Left colon (tissue), 2 donors: ENCODE measurements around the gene TRIP10. TPM values are rescaled to one million over a fixed set of nuclear protein-coding genes. Genes with fewer than 3 reads are reported as not detected.
"Not testable (repeated sequence)": the region's sequence is repeated elsewhere in the genome, so short reads cannot be mapped to it uniquely, and the experiment has no call there.

ENCODE experiments used
- ATAC-seq: fragments of 200-7000 bp; cut with Tn5 transposase; one replicate; pipeline ENCODE4 v1.9.1; 2020; ENCODE audit warnings: mild to moderate bottlenecking, moderate library complexity
- DNase-seq, 2 donors: peaks; one replicate each; pipeline ENCODE4 v3.0.0-alpha.2; 2020
- intact Hi-C, 2 donors: fragments of 100-400 bp; cut with DNase I in 1 of 2; cut with micrococcal nuclease in 1 of 2; formaldehyde crosslinking; loops; one replicate each; pipeline versions ENCODE4 v1.11.2 to v1.14.0; 2022; cut with DNase I, micrococcal nuclease
- long read RNA-seq: library from polyadenylated mRNA; unstranded; transcript quantifications from one replicate; pipeline ENCODE4 v2.0.0, GENCODE V29; 2021
- total RNA-seq, 2 donors: library from RNA; stranded (reverse); fragmentation: NEBNext Ultra II Directional; extraction: Animal tissue kit (Norgen Biotek cat#: 25700); gene quantifications; one replicate each; pipeline ENCODE4 v1.2.1, GENCODE V29; 2021
- donor health status: DM: no; HTN: no; CAD: no.
- donor health status: DM: yes; HTN: yes; CAD: no.

Gene TRIP10, protein sequence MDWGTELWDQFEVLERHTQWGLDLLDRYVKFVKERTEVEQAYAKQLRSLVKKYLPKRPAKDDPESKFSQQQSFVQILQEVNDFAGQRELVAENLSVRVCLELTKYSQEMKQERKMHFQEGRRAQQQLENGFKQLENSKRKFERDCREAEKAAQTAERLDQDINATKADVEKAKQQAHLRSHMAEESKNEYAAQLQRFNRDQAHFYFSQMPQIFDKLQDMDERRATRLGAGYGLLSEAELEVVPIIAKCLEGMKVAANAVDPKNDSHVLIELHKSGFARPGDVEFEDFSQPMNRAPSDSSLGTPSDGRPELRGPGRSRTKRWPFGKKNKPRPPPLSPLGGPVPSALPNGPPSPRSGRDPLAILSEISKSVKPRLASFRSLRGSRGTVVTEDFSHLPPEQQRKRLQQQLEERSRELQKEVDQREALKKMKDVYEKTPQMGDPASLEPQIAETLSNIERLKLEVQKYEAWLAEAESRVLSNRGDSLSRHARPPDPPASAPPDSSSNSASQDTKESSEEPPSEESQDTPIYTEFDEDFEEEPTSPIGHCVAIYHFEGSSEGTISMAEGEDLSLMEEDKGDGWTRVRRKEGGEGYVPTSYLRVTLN
- 10 to 100 TPM; 73.6 to 73.9 TPM for total RNA-seq
- long read RNA-seq, transcript TRIP10-202 (14 exons, 2,035 nt), result major isoform, 130 of 164 reads
- long read RNA-seq, partial matches to known transcripts, result 16 of 164 reads
- long read RNA-seq, other reads (novel, unspliced or antisense), result 16 of 164 reads

DNA sequence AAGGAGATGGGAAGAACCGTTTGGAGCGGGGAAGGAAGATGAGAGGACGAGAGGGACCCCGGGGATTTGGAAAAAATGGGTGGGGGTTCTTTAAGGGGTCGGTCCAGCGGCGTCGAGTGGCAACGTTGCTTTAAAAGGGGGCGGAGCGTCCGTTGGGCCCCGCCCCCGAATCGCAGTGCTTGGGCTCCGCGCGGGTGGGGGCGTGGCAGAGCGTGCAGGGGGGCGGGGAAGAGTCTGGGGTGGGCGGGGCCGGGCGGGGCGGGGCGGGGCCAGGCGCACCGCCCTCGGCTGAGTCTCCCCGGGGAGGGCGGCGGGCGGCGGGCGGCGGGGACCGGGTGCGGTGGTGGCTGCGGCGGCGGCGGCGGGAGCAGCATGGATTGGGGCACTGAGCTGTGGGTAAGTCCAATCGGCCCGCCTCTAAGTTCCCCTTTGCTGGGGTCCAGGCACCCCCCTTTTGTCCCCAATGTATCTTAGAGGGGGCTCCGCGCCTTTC lies at the start of gene TRIP10:
TSS of gene TRIP10 (plus strand) at position 291 of the 493 bp plus-strand sequence. CDS start at position 373, 82 bp downstream.
- DNase-seq (peak; percentile 79 to 91), ATAC-seq (peak; percentile 41)
- intact Hi-C loops, result no loop called here

DNA sequence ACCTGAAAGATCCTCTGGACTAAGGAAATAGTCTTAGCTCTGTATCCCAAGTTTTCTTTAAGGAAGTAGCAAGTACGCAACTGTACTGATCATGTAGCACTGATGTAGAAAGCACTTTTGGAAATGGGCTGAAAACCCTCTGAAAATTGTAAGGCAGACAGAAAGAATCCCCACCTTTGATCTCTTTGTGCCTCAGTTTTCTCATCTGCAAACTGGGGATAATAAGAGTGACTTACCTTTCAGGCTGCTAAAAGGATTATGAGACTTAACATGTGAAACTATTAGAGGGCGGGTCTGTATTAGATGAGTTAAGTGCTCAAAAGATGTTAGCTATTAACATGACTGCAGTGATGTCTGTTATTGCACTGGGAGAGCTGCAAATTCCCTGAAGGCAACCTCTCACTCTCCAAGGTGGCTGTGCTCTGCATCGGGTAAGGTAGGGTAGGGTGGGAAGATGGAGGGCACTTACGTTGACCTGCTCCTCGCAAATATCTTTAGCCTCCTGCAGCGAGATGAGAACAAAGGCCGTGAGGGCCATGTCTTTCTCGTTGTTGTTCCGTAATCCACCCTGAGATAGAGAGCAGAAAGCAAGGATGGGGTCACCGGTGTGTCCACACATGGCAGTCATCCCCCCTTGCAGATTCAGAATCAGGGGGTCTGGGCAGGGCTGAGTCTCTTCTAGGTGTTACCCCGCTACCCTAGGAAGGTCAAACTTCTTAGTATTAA lies 49.2 kb upstream of the TRIP10 start:
- ATAC-seq (no peak), DNase-seq (no peak)
- intact Hi-C loops, result no loop called here

DNA sequence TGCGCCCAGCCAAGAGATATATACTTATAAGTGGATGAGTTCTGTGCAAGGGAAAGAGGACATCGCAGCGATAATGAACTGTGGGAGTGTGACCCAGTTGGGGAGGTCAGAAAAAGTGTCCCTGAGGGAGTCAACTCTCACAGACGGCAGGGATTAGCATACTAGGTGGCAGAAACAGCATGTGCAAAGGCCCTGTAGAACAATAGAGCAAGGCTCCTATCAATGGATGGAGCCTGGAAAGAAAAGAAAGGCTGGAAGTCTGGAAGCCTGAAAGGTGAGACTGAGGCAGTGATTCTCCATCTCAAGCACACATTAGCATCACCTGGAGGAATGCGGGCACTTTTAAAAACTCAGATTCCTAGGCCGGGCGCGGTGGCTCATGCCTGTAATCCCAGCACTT lies 48.1 kb upstream of the TRIP10 start:
- intact Hi-C loops, result no loop called here
- DNase-seq (no peak), ATAC-seq (no peak)

DNA sequence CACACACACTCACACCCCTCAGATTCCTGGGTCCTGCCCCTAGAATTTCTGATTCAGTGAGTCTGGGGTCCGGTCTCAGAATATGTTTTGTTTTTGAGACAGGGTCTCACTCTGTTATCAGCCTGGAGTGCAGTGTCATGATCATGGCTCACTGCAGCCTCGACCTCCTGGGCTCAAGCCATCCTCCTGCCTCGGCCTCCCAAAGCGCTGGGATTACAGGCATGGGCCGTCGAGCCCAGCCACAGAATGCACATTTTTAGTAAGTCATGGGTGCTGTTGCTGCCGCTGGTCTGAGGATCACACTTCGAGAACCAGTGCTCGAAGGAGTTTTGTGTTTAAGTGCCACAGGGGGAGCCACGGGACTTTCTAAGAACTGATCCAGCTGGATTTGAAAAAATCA lies 47.5 kb upstream of the TRIP10 start:
- ATAC-seq (no peak), DNase-seq (no peak)
- intact Hi-C loops, result no loop called here

DNA sequence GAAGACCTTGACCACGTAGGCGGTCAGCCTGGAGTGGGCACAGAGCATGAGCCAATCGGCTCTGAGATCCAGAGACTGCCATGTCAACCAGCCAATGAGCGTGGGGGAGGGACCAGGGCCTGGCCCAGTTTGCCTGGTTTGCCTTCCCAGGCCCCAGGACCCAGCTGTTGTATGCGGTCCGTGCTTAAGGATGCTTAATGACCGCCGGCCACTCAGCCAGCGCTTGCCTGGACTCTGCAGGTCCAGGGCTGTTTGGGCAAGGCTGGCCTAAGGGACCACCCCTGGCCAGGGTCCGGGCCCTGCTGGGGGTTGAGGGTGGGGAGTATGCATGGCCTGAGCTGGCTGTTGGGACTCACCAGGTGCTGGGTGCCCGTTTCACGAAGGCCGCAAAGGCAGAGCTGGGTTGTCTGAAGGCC lies 46.4 kb upstream of the TRIP10 start:
- no peak for ATAC-seq
- intact Hi-C loops, result no loop called here
- no peak for DNase-seq

DNA sequence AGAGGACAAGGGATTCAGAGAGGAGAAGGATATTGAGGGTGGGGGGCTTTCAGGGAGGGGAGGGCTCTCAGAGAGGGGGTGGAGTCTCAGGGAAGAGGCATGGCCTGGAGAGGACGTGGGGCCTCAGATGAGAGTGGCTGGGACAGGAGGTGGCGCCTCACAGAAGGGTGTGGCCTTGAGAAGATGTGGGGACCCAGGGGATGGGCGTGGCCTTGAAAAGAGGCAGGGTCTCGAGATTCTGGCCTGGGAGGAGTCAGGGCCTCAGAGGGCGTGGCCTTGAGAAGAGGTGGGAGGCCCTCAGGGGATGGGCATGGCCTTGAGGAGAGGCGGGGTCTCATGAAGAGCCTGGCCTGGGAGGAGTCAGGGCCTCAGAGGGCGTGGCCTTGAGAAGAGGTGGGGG lies 45.8 kb upstream of the TRIP10 start:
- DNase-seq, result no peak
- no peak for ATAC-seq
- intact Hi-C loops, result no loop called here

DNA sequence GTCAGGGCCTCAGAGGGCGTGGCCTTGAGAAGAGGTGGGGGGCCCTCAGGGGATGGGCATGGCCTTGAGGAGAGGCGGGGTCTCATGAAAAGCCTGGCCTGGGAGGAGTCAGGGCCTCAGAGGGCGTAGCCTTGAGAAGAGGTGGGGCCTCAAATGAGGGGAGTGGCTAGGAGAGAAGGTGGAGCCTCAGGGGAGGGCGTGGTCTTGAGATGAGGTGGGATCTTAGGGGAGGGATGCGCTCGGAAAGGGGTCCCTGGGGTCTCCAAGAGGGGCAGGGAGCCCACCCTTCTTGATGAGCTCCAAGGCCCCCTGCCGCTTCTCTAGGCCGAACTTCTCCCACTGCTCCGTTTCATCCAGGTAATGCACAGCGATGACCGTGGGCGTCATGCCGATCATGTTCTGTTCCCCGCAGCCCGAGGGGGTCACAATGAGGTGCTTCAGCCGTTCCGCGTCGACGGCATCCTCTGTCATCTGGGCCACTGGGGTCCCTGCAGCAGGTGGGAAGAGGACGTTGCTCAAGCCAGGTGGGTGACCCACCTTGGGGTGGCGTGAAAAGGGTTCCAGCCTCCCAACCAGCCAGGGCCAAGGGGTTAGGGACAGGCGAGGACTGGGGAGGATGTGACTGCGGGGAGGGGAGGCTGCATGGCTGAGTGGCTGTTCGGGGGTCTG lies 45.2 kb upstream of the TRIP10 start:
- intact Hi-C loops, result no loop called here

DNA sequence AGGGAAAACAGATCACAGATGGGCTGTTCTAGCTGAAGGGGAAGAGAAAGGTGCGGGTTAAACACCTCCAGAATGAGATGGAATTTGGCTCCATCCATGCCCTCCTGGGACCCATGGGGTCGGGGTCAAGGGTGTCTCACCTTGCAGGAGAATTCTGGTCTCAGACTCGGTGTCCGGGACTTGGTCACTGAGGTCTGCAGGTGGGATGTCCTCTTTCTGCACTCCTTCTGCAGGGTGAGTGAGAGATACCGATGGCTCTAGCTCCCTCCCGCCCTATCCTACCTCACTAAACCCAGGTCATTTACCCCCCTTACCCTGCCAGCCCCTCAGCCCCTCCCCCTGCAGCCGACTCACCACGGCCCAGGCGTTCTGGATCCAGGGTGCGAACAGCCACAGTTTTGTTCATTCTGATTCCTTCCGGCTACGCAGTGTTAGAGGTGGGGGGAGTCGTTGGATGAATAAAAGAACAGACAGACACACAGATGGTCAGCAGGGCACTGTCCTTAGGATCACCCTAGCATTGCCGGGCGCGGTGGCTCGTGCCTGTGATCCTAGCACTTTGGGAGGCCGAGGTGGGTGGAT lies 43.1 kb upstream of the TRIP10 start:
- ATAC-seq, result no peak

More for the DNA sequence above, 45.2 kb upstream of the TRIP10 start:
- no peak for DNase-seq
- no peak for ATAC-seq

DNA sequence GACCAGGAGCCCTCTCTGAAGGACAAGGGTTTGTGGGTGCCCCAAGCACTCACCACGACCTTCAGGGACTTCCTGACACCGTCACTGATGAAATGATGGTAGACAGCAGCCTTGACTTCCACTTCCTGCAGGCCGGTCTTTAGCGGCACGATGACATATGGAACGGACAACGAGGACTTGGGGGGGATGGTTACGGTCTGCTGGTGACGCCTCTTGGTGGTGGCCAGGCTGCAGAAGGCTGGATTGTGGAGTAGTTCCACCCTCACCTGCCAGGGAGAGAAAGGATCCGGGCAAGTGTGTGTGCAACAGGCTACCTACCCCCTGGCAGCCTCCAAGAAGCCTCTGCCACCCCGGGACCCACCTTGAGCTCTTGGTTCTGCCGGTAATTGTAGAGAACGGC lies 42.2 kb upstream of the TRIP10 start:
- intact Hi-C loops, result no loop called here
- DNase-seq, result no peak

More for the DNA sequence above, 43.1 kb upstream of the TRIP10 start:
- DNase-seq, result no peak
- intact Hi-C loops, result no loop called here

DNA sequence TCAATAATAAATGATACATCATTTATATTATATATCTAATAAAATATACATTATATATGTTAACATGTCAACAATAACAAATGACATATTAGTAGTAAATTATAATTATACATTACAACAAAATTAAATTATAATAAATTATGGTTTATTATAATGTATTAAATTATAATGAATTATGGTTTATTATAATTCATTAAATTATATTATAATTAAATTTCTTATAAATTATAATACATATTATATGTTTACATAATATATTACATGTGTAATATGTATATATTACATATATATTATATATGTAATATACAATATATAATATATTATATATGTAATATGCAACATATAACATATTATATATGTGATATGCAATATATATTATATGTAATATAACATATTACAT lies 39.5 kb upstream of the TRIP10 start:
- no peak for DNase-seq
- intact Hi-C loops, result no loop called here

More for the DNA sequence above, 42.2 kb upstream of the TRIP10 start:
- no peak for ATAC-seq

DNA sequence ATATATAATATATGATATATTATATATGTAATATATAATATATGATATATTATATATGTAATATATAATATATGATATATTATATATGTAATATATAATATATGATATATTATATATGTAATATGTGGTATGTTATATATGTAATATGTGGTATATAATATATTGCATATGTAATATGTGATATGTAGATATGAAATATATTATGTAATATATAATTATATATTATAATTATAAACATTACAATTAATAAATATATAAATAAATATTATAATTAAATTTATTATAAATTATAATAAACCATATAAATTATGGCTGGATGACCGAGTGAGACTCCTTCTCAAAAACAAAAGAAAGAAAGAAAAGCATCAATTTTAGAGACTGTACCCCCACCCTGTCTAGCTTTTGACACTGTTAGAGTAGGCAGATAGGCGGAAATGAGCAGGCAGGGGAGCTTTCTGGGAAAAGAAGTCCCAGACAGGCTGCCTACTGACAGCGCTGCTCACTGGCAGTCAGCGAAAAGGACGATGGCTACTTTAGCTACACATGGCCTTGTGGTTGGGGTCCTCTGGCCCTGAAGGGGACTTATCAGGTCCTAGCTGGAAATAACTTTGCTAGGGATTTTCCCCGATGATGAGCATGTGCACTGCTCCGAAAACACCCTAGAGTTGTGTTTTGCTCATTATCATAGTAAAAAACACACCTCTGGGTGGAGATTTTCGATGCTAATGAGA lies 38.7 kb upstream of the TRIP10 start:
- intact Hi-C loops, result no loop called here
- no peak for ATAC-seq
- DNase-seq, result no peak

More for the DNA sequence above, 39.5 kb upstream of the TRIP10 start:
- no peak for ATAC-seq

DNA sequence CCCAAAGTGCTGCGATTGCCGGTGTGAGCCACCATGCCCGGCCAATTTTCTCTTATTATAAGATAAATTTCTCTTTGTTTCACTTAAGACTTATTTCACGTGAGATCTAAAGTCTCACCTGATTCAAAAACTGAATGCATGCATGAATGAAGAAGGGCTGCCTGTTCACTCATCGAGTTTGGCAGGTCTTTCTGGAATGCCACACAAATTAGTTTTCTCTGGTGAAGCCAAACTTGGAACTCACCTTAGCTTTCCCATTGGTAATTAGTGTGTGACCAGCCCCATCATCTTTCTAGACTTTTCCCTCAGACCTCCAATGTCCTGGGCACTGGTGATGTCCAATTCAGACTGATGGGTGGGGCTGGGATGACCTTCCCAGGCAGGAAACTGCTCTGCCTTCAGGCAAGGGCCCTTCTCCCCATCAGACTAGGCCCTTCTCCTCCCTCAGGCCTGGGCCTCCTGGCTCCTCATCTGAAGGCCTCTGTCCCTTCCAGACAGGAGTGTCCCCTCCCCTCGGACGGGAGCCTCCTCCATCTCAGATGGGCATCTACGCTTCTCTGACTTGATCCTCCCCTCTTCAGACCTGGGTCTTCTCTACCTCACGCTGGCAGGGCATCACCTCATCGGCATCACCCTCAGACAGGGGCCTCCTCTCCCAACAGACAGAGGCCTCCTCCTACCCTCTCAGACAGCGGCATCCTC lies 33.4 kb upstream of the TRIP10 start:
- DNase-seq (no peak), ATAC-seq (no peak)
- intact Hi-C loops, result no loop called here

DNA sequence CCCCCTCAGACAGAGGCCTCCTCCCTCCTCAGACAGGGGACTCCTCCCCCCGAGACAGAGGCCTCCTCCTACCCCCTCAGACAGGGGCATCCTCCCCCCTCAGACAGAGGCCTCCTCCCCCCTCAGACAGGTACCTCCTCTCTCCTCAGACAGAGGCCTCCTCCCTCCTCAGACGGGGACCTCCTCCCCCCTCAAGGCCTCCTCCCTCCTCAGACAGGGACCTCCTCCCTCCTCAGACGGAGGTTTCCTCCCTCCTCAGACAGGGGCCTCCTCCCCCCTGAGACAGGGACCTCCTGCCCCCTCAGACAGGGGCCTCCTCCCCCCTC lies 32.9 kb upstream of the TRIP10 start:
- DNase-seq (no peak), ATAC-seq (no peak)
- intact Hi-C loops, result no loop called here

DNA sequence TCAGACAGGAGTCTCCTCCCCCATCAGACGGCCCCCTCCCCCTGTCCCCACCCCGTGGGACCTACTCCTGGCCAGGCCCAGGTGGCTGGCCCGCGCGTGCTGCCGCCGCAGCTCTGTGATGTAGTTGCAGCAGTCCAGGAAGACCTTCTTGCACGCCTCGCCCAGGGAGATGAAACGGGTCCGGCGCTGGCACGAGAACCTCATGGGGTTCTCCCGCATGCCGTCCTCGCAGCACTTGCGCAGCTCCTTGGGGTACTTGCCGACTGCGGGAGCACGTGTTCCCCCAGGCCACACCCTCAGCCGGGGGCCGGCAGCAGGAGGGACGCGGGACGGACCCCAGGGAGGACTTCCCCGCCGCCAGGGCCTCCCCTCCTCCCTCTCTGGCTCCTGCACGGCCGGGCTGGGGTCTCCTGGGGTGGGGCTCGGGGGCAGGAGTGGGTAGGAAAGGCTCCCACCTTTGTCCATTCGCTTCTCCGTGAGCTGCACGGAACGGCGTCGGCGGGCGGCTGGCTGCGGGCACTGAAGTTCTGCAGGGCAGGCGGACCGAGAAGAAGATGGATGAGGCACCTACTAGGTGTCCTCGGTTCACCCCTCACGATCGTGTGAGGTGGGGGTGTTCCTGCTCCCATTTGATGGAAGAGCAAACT lies 32.3 kb upstream of the TRIP10 start:
- DNase-seq (no peak), ATAC-seq (no peak)
- intact Hi-C loops, result no loop called here

DNA sequence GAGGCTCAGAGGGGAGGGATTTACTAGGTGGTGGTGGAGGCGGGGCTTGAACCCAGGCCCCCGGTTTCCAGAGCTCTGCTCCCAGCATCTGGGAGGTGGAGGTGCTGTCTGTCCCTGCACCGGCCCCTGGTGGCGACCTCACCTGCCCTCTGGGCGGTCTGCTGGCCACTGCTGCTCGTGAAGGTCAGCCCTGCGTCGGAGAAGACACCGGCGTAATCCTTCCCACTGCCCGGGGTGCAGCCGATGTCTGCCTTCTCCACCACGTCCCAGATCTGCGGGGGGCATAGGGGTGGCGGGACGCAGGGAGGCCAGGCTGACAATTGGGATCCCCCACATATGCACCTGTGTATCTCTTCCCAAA lies 31.8 kb upstream of the TRIP10 start:
- DNase-seq (no peak), ATAC-seq (no peak)
- intact Hi-C loops, result no loop called here

DNA sequence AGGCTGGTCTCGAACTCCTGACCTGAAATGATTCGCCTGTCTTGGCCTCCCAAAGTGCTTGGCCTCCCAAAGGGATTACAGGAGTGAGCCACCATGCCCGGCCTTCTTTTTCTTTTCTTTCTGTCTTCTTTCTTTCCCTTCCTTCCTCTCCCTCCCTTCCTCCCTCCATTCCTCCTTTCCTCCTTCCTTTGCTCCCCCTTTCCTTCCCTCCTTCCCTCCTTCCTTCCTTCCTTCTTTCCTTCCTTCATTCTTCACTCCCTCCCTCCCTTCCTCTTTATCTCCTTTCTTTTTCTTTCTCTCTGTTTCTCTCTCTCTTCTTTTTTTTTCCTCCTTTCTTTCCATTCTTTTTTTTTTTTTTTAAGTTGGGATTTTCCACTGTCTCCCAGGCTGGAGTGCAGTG lies 31.1 kb upstream of the TRIP10 start:
- DNase-seq (no peak), ATAC-seq (no peak)
- intact Hi-C loops, result no loop called here

DNA sequence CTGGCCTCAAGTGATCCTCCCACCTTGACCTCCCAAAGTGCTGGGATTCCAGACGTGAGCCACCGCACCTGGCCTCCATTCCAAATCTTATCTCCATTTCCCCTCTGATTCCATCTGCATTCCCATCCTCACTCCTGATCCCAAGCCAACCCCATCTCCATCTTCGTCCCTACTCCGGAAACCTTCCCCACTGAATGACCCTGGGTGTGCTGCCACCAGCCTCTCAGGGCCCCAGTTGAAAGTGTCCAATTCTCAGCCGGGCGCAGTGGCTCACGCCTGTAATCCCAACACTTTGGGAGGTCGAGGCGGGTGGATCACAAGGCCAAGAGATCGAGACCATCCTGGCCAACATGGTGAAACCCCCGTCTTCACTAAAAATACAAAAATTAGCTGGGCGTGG lies 30.6 kb upstream of the TRIP10 start:
- intact Hi-C loops, ATAC-seq, DNase-seq: not testable (repeated sequence)
